ENCODE data around the gene ZC3H15. TPM values are rescaled to one million over a fixed set of nuclear protein-coding genes. Genes with fewer than 3 reads are reported as not detected.
A peak's percentile ranks its signal among the peaks of the same experiment; 100 is the strongest.

Gene ZC3H15
- total RNA-seq, 1 donor from 2014 or later: 76.1 TPM

DNA sequence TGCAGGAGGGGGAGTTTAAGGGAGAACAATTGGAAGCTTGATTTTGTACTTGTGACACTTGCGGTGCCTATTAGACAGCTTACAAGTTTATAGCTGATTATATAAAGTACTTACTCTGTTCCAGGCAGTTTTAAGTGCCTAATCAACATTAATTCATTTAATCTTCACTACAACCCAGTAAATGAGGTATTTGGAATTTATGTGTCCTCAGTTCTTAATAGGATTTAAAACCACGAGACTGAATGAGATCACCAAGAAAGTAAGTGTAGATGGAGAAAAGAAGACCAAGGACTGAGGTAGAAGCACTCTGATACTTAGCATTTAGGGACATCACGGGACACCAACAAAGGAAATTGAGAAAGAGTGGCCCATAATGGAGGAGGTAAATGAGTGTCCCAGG is 49.8 kb downstream of the ZC3H15 start:
- no peak for DNase-seq (ENCODE audit: low read depth)
- Histone ChIP-seq H3K4me3 (ENCODE audit: low read depth, low read length) (no peak overlapping the region), H3K36me3 (ENCODE audit: control insufficient read depth, insufficient read depth, low read length) (no peaks in the 10 kb centered on the region), H3K27me3 (ENCODE audit: control insufficient read depth, insufficient read depth, low read length) (no peaks in the 10 kb centered on the region)
- TF ChIP-seq, protein P1, sequence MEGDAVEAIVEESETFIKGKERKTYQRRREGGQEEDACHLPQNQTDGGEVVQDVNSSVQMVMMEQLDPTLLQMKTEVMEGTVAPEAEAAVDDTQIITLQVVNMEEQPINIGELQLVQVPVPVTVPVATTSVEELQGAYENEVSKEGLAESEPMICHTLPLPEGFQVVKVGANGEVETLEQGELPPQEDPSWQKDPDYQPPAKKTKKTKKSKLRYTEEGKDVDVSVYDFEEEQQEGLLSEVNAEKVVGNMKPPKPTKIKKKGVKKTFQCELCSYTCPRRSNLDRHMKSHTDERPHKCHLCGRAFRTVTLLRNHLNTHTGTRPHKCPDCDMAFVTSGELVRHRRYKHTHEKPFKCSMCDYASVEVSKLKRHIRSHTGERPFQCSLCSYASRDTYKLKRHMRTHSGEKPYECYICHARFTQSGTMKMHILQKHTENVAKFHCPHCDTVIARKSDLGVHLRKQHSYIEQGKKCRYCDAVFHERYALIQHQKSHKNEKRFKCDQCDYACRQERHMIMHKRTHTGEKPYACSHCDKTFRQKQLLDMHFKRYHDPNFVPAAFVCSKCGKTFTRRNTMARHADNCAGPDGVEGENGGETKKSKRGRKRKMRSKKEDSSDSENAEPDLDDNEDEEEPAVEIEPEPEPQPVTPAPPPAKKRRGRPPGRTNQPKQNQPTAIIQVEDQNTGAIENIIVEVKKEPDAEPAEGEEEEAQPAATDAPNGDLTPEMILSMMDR (IDR thresholded peaks at IDR 0.05; ENCODE audit: insufficient read depth, low read length, poor library complexity, severe bottlenecking): no peak

DNA sequence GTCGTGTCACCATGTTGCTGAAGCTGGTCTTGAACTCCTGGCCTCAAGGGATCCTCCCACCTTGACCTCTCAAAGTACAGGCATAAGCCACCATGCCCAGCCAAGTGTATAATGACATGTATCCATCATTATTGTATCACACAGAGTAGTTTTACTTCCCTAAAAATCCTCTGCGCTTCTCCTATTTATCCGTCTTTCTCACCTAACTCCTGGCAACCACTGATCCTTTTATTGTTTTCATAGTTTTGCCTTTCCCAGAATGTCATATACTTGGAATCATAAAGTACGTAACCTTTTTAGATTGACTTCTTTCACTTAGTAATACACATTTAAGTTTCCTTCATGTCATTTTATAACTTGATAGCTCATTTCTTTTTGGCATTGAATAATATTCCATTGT is 51.0 kb downstream of the ZC3H15 start:
- DNase-seq (ENCODE audit: low read depth): no peak
- Histone ChIP-seq H3K4me3 (ENCODE audit: low read depth, low read length) (no peak overlapping the region), H3K36me3 (ENCODE audit: control insufficient read depth, insufficient read depth, low read length) (no peaks in the 10 kb centered on the region), H3K27me3 (ENCODE audit: control insufficient read depth, insufficient read depth, low read length) (no peaks in the 10 kb centered on the region)
- TF ChIP-seq, protein P1 (IDR thresholded peaks at IDR 0.05; ENCODE audit: insufficient read depth, low read length, poor library complexity, severe bottlenecking): no peak

DNA sequence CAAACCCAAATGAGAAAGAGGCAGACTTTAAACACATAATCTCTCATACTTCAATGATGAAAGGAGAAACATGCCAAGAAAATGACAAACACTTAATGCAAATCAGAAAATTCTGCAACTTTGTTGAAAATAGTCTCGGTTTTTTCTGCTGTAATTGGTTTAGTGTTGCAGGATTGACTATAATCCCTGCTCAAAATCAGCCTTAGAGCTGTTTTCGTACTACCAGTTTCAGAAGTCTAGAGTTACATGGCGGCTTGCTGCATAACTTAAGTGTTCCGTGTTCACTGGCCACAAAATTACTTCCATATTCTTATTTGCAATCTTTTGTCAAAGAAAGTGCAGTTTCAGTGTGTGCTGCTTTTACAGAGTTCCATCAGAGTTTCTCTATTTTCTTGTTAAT is 54.9 kb downstream of the ZC3H15 start:
- Histone ChIP-seq H3K27me3 (ENCODE audit: control insufficient read depth, insufficient read depth, low read length) (no peaks in the 10 kb centered on the region), H3K4me3 (ENCODE audit: low read depth, low read length) (no peak overlapping the region), H3K36me3 (ENCODE audit: control insufficient read depth, insufficient read depth, low read length) (no peaks in the 10 kb centered on the region)
- DNase-seq (ENCODE audit: low read depth): no peak
- TF ChIP-seq, protein P1 (IDR thresholded peaks at IDR 0.05; ENCODE audit: insufficient read depth, low read length, poor library complexity, severe bottlenecking): no peak

DNA sequence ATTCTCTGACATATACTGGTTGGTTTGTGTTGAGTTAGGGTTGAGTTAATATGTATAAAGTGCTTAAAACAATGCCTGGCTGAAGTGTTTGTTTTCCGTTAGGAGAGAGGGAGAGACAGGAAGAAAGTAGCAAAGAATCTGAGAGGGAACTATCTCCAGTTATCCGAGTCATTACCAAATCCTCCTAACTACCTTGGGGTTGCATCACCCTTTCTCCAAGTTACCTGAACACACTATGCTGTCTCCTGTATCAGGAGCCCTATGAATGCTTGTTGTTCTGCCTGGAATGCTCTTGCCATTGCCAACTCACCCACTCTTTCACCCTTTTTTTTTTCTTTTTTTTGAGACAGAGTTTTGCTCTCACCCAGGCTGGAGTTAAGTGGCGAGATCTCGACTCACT is 55.9 kb downstream of the ZC3H15 start:
- DNase-seq (ENCODE audit: low read depth): no peak
- Histone ChIP-seq H3K36me3 (ENCODE audit: control insufficient read depth, insufficient read depth, low read length) (no peaks in the 10 kb centered on the region), H3K4me3 (ENCODE audit: low read depth, low read length) (no peak overlapping the region), H3K27me3 (ENCODE audit: control insufficient read depth, insufficient read depth, low read length) (no peaks in the 10 kb centered on the region)
- TF ChIP-seq, protein P1 (IDR thresholded peaks at IDR 0.05; ENCODE audit: insufficient read depth, low read length, poor library complexity, severe bottlenecking): no peak

DNA sequence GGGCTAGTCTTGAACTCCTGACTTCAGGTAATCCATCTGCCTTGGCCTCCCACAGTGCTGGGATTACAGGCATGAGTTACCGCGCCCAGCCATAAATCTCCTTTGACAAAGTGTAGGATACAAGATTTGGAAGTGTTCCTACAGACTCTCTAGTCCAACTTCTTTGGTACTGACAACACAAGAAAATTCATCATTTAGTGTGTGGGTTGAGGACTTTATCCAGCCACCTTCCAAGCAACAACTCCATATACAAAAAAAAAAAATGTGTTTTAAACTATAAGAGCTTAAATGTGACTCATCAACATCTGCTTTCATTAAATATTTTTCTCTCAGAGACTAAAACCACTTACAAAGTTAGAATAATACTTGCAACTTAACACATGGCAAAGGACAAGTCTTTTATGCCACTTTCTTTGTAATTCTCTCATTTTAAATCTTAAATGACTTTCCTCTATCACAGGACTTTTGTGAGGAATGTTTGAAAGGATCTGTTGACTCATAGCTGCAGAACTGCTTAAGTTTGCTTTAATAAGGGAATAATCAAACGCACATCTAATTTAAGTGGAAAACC is 57.6 kb downstream of the ZC3H15 start:
- H3K27me3 ChIP-seq (ENCODE audit: control insufficient read depth, insufficient read depth, low read length): no peaks in the 10 kb centered on the region
- H3K36me3 ChIP-seq (ENCODE audit: control insufficient read depth, insufficient read depth, low read length): no peaks in the 10 kb centered on the region
- no peak for DNase-seq (ENCODE audit: low read depth)
- no peak overlapping the region for H3K4me3 ChIP-seq (ENCODE audit: low read depth, low read length)
- TF ChIP-seq, protein P1 (IDR thresholded peaks at IDR 0.05; ENCODE audit: insufficient read depth, low read length, poor library complexity, severe bottlenecking): no peak

DNA sequence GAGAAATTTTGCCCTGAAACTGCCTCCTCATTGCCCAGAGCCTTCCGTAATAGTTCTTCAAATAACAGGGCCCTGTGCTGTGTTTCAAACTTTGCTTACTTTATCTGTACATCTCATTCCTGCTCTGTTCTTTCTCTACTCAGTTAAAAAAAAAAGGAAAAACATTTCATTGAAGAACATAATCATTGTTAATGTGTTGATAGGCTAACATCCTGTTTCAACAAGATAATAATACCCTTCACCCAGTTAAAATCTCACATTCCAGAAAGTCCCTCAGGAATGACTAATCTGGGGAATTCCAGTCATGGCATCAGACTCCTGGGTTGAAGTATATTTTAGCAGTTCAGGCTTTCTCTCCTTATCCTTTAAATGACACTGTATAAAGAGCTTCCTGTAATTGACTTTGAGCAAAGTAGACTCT is 58.2 kb downstream of the ZC3H15 start:
- no peaks in the 10 kb centered on the region for H3K36me3 ChIP-seq (ENCODE audit: control insufficient read depth, insufficient read depth, low read length)
- DNase-seq (ENCODE audit: low read depth): peak; percentile 83
- TF ChIP-seq, protein P1 (IDR thresholded peaks at IDR 0.05; ENCODE audit: insufficient read depth, low read length, poor library complexity, severe bottlenecking): no peak
- no peaks in the 10 kb centered on the region for H3K27me3 ChIP-seq (ENCODE audit: control insufficient read depth, insufficient read depth, low read length)
- H3K4me3 ChIP-seq (ENCODE audit: low read depth, low read length): no peak overlapping the region

Data from kidney epithelial cell (primary cell).